HL-60 (cell line): ENCODE results near the gene SDR42E2.

ENCODE experiments used
- DNase-seq, 2 experiments: peaks; one replicate each; pipeline ENCODE4 v3.0.0-alpha.2; 2010 to 2020; ENCODE audit warnings: low read depth in 1 of 2, low spot score in 1 of 2
- H3K27ac ChIP-seq: fragments of 250-450 bp; sonication (Bioruptor Pico); replicated peaks from 2 replicates; pipeline ENCODE4 v1.5.1; 2020; ENCODE audit warnings: mild to moderate bottlenecking, moderate library complexity
- H3K27me3 ChIP-seq: fragments of 250-450 bp; sonication (Bioruptor Pico); 2 replicates; pipeline ENCODE4 v1.5.1; 2021; ENCODE audit warnings: mild to moderate bottlenecking, moderate library complexity; ENCODE audit not compliant: insufficient read depth, poor library complexity, severe bottlenecking
- H3K4me3 ChIP-seq: replicated peaks from 2 replicates; pipeline ENCODE4 v1.5.1; 2011; ENCODE audit warnings: mild to moderate bottlenecking, control low read depth, low read length; ENCODE audit not compliant: insufficient read depth
- CTCF ChIP-seq: IDR thresholded peaks from one replicate; pipeline ENCODE4 v1.5.1; 2011; ENCODE audit warnings: low read length, control low read depth, inconsistent platforms; ENCODE audit not compliant: insufficient read depth
- GABPA ChIP-seq: IDR thresholded peaks from 2 replicates; pipeline ENCODE4 v1.6.1; 2012; ENCODE audit warnings: low read depth
- POLR2AphosphoS5 ChIP-seq: IDR thresholded peaks from 2 replicates; pipeline ENCODE4 v1.6.1; 2012; ENCODE audit warnings: low read depth
- REST ChIP-seq: IDR thresholded peaks from 2 replicates; pipeline ENCODE4 v1.6.1; 2012; ENCODE audit warnings: low read depth; ENCODE audit not compliant: insufficient replicate concordance
- SPI1 ChIP-seq: IDR thresholded peaks from 2 replicates; pipeline ENCODE4 v1.6.1; 2012; ENCODE audit warnings: low read depth, mild to moderate bottlenecking, borderline replicate concordance

The SDR42E2 gene

GRCh38 chr16:22181426-22181825, 19.1 kb downstream of the SDR42E2 start:
- Histone ChIP-seq H3K27me3 (peaks cover 2% of the 10 kb centered on the region), H3K27ac (no peak overlapping the region), H3K4me3 (no peak overlapping the region)
- DNase-seq, result no peak
- TF ChIP-seq REST, result no peak
- no peak for TF ChIP-seq CTCF
- TF ChIP-seq GABPA, result no peak
- no peak for TF ChIP-seq POLR2AphosphoS5
- TF ChIP-seq SPI1, result no peak

GRCh38 chr16:22181843-22182242, 19.5 kb downstream of the SDR42E2 start:
- no peak overlapping the region for H3K4me3 ChIP-seq
- no peak overlapping the region for H3K27ac ChIP-seq
- peaks cover 2% of the 10 kb centered on the region for H3K27me3 ChIP-seq
- DNase-seq, result no peak
- TF ChIP-seq POLR2AphosphoS5 (no peak), REST (no peak), CTCF (no peak), SPI1 (no peak), GABPA (no peak)

- TF ChIP-seq CTCF (no peak), REST (no peak), GABPA (no peak), POLR2AphosphoS5 (no peak), SPI1 (no peak)
- H3K27me3 ChIP-seq, result peaks cover 2% of the 10 kb centered on the region
Measured at GRCh38 chr16:22183335-22183734, 21.0 kb downstream of the SDR42E2 start.

More at GRCh38 chr16:22183335-22183734, 21.0 kb downstream of the SDR42E2 start:
- Histone ChIP-seq H3K27ac (no peak overlapping the region), H3K4me3 (no peak overlapping the region)
- DNase-seq, result no peak
